Activated naive CD4-positive, alpha-beta T cell treated with anti-CD3 and anti-CD28 coated beads, Interleukin-2, amount 50 U/mL, for 72 hours (primary cell): ENCODE results near the gene TOPORS. TPM values are rescaled to one million over a fixed set of nuclear protein-coding genes. Genes with fewer than 3 reads are reported as not detected.
"Not testable (repeated sequence)": the region's sequence is repeated elsewhere in the genome, so short reads cannot be mapped to it uniquely, and the experiment has no call there.

ENCODE experiments used
- ATAC-seq, 2 donors: fragments of 150-1000 bp; cut with Tn5 transposase; 2 replicates each; pipeline ENCODE4 v1.10.0; 2021; ENCODE audit warnings: mild to moderate bottlenecking in 2 of 2, moderate library complexity in 2 of 2
- DNase-seq, 2 donors: peaks; one replicate each; pipeline ENCODE4 v3.0.0; 2021 to 2022; ENCODE audit warnings: low spot score in 2 of 2
- H3K27ac Mint-ChIP-seq, 2 donors: one replicate each; pipeline ENCODE4 v1.8.0; 2022; ENCODE audit warnings: mild to moderate bottlenecking in 2 of 2, mixed read lengths in 2 of 2
- H3K36me3 Mint-ChIP-seq, 2 donors: one replicate each; pipeline ENCODE4 v1.8.0; 2022; ENCODE audit warnings: mixed read lengths in 2 of 2
- H3K9me3 Mint-ChIP-seq, 2 donors: one replicate each; pipeline ENCODE4 v1.8.0; 2022; ENCODE audit warnings: mixed read lengths in 2 of 2
- total RNA-seq, 2 donors: library from RNA; stranded (reverse); gene quantifications; one replicate each; pipeline ENCODE4 v1.2.3, GENCODE V29; 2022

The TOPORS gene
- total RNA-seq, 2 donors from 2014 or later, result 14.1 to 20.9 TPM

DNA sequence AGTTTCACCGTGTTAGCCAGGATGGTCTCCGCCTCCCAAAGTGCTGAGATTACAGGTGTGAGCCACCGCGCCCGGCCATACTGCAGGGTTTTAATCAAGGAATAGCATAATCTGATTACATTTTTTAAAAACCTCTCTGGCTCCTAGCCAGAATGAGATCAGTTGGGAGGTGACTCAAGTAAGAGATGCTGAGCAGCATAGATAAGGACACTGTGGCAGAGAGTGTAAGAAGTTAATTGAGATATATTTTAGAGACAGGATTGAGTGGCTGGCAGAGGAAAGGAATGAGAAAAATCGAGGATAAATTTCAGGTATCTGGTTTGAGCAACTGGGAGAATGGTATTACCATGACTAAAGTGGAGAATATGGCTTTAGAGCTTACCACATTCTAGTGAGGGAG lies 19.1 kb downstream of the TOPORS start:
- Mint-ChIP-seq H3K27ac (no peak overlapping the region), H3K36me3 (peaks cover 0 to 10% of the 10 kb centered on the region in 2 donors), H3K9me3 (no peaks in the 10 kb centered on the region)
- ATAC-seq (no peak), DNase-seq (no peak)

DNA sequence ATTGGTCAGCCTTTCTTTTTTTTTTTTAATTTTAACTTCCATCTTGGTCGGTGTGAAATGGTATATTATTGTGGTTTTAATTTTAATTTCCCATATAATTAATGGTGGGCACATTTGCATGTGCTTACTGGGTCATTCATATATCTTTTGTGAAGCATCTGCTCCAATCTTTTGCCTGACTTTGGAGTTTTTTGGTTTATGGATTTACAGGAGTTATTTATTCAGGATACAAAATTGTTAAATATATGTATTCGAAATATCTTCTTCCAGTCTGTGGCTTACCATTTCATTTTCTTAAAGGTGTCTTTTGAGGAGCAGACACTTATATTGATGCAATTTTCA lies 25.7 kb downstream of the TOPORS start:
- Mint-ChIP-seq H3K36me3 (peaks cover 23 to 31% of the 10 kb centered on the region in 2 donors), H3K27ac (peak overlapping the region; percentile 93 to 95), H3K9me3 (peaks cover 8 to 12% of the 10 kb centered on the region in 2 donors)
- DNase-seq, result no peak
- ATAC-seq, result no peak

DNA sequence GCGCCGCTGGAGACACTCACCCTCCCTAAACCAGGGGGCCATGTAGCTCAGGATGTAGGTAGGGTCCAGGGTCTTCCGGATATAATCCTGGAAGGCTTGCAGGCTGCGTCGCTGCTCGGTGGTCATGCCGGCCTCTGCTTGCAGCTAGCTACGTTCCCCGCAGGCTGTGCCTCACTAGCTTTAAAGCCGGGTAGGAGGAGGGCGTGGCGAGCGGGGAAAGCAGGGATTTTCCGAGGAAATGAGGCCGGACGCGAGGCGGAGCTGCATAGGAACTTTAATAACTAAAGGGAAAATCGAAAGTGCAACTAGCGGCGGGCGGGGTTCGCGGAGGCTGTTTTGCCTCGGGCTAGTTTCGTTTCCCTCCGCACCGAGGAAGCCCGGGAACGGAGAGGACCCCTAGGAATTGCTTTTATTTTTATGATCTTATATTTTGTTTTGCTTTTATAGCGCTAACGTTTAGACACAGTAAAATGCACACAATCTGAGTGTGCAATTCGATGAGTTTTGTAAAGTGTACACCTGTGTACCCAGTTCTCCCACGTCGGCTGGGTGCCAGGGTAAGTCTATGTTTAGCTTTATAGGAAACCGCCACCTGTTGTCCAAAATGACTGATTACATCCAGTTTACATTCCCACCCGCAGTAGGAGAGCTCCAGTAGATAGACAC lies 26.2 kb downstream of the TOPORS start, which contains the start of gene RIGI:
Gene RIGI (minus strand): TSS at position 156 of the 666 bp plus-strand sequence. CDS start 30 bp downstream, at position 126.
- Mint-ChIP-seq H3K27ac (peak within 1 kb of the TSS; percentile 93 to 95), H3K36me3 (peaks cover 23 to 30% of the 10 kb centered on the region in 2 donors), H3K9me3 (peaks cover 8 to 12% of the 10 kb centered on the region in 2 donors)
- peak; percentile 77 to 91 for ATAC-seq
- DNase-seq, result peak; percentile 57 to 83

DNA sequence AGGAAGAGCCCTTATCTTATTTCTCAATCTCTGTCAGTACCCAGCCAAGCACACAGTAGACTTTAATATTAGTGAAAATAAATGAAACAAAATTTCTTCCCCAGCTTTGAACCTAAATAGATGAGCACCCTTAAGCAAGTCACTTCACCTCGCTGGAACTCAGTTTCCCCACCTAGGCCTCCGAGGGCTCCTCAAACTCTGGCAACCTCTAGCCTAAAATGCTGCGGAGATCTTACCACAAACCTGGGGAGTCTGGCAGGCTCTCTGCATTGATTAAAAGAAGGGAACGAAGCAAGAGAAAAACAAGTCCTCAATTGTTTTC lies 26.7 kb downstream of the TOPORS start:
- Mint-ChIP-seq H3K36me3 (peaks cover 23 to 30% of the 10 kb centered on the region in 2 donors), H3K9me3 (peaks cover 8 to 12% of the 10 kb centered on the region in 2 donors), H3K27ac (peak overlapping the region; percentile 93 to 95)
- DNase-seq (peak in 1 of 2 donors; percentile 4), ATAC-seq (peak in 1 of 2 donors; percentile 18)

DNA sequence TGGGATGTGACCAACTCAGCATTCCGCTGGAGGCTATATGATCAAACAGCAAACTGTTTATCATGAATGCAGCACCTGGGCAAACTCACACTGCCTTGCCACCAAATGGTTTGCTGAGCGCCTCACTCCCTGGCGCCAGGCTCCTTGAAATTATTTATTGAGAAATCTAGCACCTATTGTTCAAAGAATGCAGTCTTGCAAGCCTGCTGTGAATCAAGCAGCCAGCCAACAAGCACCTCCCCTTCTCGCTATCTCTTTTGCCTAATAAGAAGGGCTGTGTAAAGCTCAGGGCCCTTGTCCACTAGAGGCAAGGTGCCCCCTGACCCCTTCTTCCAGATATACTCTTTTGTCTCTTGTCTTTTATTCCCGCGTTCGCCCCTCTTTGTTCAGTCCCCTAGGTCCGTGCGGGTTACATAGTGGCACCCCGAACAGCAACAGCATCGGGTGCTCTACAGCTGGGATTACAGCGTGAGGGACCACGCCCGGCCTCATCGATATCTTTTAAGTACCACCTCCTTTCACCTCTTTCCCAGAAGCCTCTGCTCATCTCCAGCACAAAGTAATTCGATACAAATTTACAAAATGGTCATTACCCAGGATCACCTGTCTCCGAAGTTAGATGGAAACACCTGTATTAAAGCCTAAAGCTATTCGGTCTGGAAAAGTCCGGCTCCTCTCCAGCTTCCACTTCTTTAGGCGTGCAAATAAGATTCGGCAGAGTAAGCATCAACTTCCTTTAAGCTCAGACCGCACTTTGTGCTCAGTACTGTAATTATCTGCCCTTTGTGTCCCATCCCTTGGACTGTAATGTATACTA lies 27.3 kb downstream of the TOPORS start:
- peak in 1 of 2 donors; percentile 13 for DNase-seq
- ATAC-seq, result peak; percentile 35 to 52
- peak overlapping the region; percentile 93 to 95 for H3K27ac Mint-ChIP-seq
- H3K36me3 Mint-ChIP-seq, result peaks cover 23 to 30% of the 10 kb centered on the region in 2 donors
- peaks cover 8 to 12% of the 10 kb centered on the region in 2 donors for H3K9me3 Mint-ChIP-seq

DNA sequence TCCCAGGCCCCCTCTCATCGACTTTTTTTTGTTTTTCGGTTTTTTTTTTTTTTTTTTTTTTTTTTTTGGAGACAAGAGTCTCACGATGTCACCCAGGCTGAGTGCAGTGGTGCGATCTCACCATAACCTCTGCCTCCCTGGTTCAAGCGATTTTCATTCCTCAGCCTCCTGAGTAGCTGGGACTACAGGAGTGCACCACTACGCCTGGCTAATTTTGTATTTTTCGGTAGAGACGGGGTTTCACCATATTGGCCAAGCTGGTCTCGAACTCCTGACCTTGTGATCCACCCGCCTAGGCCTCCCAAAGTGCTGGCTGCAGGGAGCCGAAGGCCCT lies 27.9 kb downstream of the TOPORS start:
- ATAC-seq, H3K27ac Mint-ChIP-seq, DNase-seq: not testable (repeated sequence)
- H3K36me3 Mint-ChIP-seq, result peaks cover 23 to 30% of the 10 kb centered on the region in 2 donors
- H3K9me3 Mint-ChIP-seq, result peaks cover 8 to 12% of the 10 kb centered on the region in 2 donors

DNA sequence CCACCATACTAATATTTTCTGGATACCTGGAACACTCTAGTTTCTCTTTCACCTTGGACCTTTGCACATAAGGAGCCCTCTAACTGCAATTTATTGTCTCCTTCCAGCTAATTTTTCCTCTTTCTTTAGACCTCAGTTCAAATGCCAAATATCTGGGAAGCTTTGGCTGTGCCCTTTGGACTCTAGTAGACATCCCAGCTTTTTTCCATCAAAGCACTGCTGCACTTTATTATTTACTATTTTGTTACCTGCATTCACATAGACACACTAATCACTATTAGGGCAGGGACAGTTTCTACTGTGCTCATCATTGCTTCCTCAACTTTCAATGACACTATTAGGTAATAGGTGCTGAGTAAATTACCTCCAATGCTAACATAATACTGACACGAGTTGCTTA lies 28.5 kb downstream of the TOPORS start:
- H3K9me3 Mint-ChIP-seq, result peaks cover 8 to 12% of the 10 kb centered on the region in 2 donors
- H3K36me3 Mint-ChIP-seq, result peaks cover 23 to 30% of the 10 kb centered on the region in 2 donors
- H3K27ac Mint-ChIP-seq, result peak overlapping the region in 1 of 2 donors; percentile 25
- ATAC-seq (no peak), DNase-seq (no peak)

DNA sequence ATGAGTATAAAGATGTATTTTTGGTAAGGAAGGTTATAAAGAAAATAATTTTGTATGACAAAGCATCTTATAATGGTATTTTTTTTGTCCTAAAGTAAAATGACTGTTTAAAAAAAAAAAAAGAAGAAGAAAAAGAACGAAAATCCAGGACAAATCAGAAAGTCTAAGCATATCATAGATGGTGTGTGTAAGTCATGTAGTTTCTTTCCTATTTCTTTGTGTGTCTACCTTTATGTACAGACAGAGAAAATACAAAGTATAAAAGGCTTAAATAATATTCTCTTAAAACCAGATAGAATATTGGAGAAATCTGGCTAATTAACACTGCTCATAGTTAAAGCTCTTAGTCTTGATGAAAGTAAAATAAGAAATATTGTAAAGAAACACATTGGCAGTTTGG lies 34.1 kb downstream of the TOPORS start:
- no peak for ATAC-seq
- Mint-ChIP-seq H3K27ac (no peak overlapping the region), H3K36me3 (peaks cover 18 to 49% of the 10 kb centered on the region in 2 donors), H3K9me3 (peaks cover 3 to 12% of the 10 kb centered on the region in 2 donors)
- no peak for DNase-seq

DNA sequence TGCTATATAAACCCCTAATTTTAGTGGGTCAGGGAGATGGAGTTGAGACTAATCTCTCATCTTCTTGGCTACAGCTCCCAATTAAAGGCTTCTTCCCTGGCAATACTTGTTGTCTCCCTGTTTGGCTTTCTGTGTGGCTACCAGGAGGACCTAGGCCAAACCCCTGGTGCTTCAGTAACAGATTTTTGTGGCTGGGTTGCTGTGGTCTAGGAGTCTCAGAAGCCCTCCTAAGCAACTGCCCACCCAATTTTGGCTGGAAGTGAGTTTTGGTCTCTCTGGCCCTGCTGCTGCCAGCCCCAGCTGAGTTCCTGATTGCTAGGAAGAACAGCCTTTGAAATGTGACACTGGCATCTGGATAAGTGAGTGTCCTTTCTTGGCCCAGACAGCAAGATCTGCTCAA lies 36.1 kb downstream of the TOPORS start:
- Mint-ChIP-seq H3K36me3 (peaks cover 15 to 42% of the 10 kb centered on the region in 2 donors), H3K9me3 (peaks cover 0 to 8% of the 10 kb centered on the region in 2 donors), H3K27ac (peak overlapping the region in 1 of 2 donors; percentile 56)
- DNase-seq (no peak), ATAC-seq (no peak)

DNA sequence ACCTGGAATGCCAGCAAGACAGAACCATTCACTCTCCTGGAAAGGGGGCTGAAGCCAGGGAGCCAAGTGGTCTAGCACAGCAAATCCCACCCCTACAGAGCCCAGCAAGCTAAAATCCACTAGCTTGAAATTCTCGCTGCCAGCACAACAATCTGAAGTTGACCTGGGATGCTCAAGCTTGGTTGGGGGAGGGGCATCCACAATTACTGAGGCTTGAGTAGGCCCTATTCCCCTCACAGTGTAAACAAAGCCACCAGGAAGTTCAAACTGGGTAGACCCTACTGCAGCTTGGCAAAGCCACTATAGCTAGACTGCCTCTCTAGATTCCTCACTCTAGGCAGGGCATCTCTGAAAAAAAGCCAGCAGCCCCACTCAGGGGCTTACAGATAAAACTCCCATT lies 43.7 kb downstream of the TOPORS start:
- ATAC-seq, result no peak
- no peaks in the 10 kb centered on the region for H3K9me3 Mint-ChIP-seq

DNA sequence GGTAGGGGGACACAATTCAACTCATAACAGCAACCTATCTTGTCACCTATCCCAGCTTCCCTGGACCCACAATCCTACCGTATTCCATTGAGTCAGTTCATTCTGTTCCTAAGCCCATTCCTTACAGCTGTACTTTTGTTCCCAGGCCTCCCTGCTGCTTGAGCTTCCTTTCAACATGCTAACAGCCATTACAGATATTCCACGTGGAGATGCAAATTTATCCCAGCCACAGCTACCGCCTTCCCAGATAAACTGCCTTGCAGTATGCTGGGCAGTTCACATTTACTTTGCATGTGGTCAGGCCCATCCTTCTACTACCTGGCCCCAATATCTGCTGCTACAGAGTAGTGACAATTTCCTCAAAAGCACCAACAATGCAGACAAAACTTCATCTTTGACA lies 49.4 kb downstream of the TOPORS start:
- no peak for ATAC-seq

More for the DNA sequence above, 43.7 kb downstream of the TOPORS start:
- Mint-ChIP-seq H3K27ac (no peak overlapping the region), H3K36me3 (peaks cover 0 to 10% of the 10 kb centered on the region in 2 donors)
- DNase-seq, result no peak

DNA sequence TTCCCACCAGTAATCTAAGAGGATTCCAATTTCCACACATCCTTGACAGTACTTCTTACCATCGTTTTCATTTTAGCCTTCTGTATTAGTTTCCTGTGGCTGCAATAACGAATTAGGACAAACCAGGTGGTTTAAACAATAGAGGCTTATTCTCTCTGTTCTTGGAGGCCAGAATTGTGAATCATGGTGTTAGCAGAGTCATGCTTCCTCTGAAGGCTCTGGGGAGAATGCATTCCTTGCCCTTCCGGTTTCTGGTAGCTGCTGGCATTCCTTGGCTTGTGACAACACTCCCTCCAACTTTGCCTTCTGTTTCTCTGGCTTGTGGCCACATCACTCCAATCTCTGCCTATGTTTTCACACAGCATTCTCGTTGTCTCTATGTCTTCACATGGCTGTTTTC lies 49.9 kb downstream of the TOPORS start:
- H3K36me3 Mint-ChIP-seq, result peaks cover 0 to 9% of the 10 kb centered on the region in 2 donors
- H3K9me3 Mint-ChIP-seq, result no peaks in the 10 kb centered on the region
- peak overlapping the region in 1 of 2 donors; percentile 19 for H3K27ac Mint-ChIP-seq
- ATAC-seq (no peak), DNase-seq (no peak)

More for the DNA sequence above, 49.4 kb downstream of the TOPORS start:
- no peaks in the 10 kb centered on the region for H3K9me3 Mint-ChIP-seq
- H3K27ac Mint-ChIP-seq, result peak overlapping the region in 1 of 2 donors; percentile 19
- peaks cover 0 to 9% of the 10 kb centered on the region in 2 donors for H3K36me3 Mint-ChIP-seq
- no peak for DNase-seq

DNA sequence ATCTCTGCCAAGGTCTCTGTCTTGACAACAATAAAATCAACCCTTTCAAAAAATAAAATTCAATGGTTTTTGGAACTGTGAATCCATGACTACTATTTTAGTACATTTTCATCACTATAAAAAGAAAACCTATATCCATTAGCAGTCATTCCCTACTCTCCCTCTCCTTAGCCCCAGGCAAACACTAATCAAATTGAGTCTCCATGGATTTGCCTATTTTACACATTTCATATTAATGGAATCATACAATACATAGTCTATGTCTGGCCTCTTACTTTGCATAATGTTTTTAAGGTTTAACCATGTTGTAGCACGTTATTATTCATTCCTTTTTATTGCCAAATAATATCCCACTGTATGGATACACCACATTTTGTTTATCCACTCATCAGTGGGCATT lies 50.5 kb downstream of the TOPORS start:
- no peak overlapping the region for H3K27ac Mint-ChIP-seq
- no peaks in the 10 kb centered on the region for H3K9me3 Mint-ChIP-seq
- ATAC-seq (no peak), DNase-seq (no peak)
- peaks cover 0 to 9% of the 10 kb centered on the region in 2 donors for H3K36me3 Mint-ChIP-seq

DNA sequence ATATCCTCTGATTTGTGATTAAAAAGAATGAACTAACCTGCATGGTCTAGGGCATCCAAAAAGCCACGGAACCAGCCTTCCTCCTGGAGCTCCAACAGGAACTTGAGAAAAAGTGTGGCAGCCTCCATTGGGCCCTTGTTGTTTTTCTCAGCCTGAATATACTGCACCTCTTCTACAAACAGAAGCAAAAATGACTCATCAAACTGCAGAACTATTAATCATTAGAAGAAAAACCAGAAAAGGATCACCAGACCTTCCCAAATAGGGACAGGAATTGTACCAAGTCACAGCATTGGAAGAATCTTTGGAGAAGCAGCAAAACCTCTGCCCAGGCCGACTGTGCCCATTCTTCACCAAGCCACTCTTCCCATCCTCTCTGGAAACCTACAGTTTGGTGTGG lies 51.6 kb downstream of the TOPORS start:
- Mint-ChIP-seq H3K27ac (peak overlapping the region in 1 of 2 donors; percentile 33), H3K9me3 (no peaks in the 10 kb centered on the region), H3K36me3 (peaks cover 0 to 9% of the 10 kb centered on the region in 2 donors)
- DNase-seq (no peak), ATAC-seq (no peak)

DNA sequence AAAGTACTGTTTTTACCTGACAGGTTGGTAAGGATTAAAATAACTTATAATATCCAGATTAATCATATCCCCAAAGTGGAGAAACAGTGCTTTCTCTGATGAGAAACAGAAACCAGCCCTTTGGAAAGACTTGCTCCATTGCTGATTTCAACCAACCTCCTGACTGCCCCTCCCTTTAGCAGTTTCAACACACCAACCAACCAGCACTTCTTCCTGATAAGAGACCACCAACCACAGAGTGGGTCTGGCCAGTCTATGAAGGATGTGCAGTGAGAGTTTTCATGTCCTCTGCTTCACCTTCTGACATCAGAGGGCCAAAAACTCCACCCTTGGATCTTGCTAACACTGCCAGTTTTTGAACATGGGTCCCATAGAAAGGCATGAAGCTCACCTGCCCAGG lies 54.5 kb downstream of the TOPORS start:
- H3K36me3 Mint-ChIP-seq, result peaks cover 0 to 9% of the 10 kb centered on the region in 2 donors
- no peak for DNase-seq
- no peak for ATAC-seq
- no peak overlapping the region for H3K27ac Mint-ChIP-seq
- no peaks in the 10 kb centered on the region for H3K9me3 Mint-ChIP-seq

DNA sequence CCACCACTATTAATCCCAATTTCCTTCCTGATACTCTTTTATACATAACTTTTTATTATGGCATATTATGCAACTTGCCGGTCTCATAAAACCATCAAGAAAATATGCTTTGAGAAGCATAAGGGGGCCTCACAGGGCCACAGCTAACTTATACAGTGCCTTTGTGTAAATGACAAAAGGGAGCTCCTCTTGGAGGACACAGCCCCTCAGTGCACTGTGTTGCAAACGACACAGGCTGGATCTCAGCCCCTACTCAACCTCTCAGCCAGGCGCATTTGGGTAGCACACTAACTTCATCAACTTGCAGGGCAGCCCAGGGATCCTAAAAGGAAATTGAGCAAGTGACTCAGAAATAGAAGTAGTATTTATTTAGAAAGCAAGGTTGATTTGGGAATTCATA lies 61.8 kb downstream of the TOPORS start:
- ATAC-seq (no peak), DNase-seq (no peak)
- Mint-ChIP-seq H3K27ac (no peak overlapping the region), H3K9me3 (no peaks in the 10 kb centered on the region), H3K36me3 (no peaks in the 10 kb centered on the region)
